HepG2 (cell line): ENCODE measurements around the gene BATF3. TPM values are rescaled to one million over a fixed set of nuclear protein-coding genes. Genes with fewer than 3 reads are reported as not detected.

ENCODE experiments used
- ATAC-seq: fragments of 200-7000 bp; cut with Tn5 transposase; 3 replicates; pipeline ENCODE4 v1.9.1; 2020; ENCODE audit warnings: mild to moderate bottlenecking, moderate library complexity
- BruUV-seq: library from RNA; stranded (reverse); fragments of 400-500 nt; replicated peaks from 2 replicates; lab custom pipeline; 2021; lab: Mats Ljungman, UMichigan
- CTCF ChIA-PET: fragments of 300-600 bp; formaldehyde crosslinking; extraction: SDS; loops from one replicate; lab custom pipeline; 2021; ENCODE audit warnings: low total read pairs, inconsistent platforms, low intra/inter-chr PET ratio; lab: Yijun Ruan, JAX
- POLR2A ChIA-PET: fragments of 350-600 bp; sonication (Branson Sonifier 250); formaldehyde crosslinking; loops from one replicate; lab custom pipeline; 2020; ENCODE audit warnings: antibody characterized with exemption, inconsistent platforms; lab: Yijun Ruan, JAX
- DNase-seq: peaks from one replicate; pipeline ENCODE4 v3.0.0-alpha.2; 2015; ENCODE audit warnings: low spot score
- FAIRE-seq: peaks from 3 replicates; lab custom pipeline; 2011; peaks lifted over from hg19 to GRCh38; lab: Jason Lieb, UNC
- H2AFZ ChIP-seq: one replicate; pipeline ENCODE4 v1.6.1; 2011; ENCODE audit warnings: low read length, inconsistent platforms
- H3K27ac ChIP-seq: fragments of 300-600 bp; 3 replicates; pipeline ENCODE4 v1.8.0; 2011; ENCODE audit warnings: mixed run types, mild to moderate bottlenecking, mixed read lengths, low read length, inconsistent platforms; ENCODE audit not compliant: insufficient read depth; ENCODE audit errors: extremely low read length
- H3K27me3 ChIP-seq, 2 experiments: fragments of 200-600 bp in 1 of 2; 2 replicates in 1 of 2; 3 replicates in 1 of 2; pipeline versions ENCODE4 v1.6.0 to v1.8.0; 2011; ENCODE audit warnings: low read length in 2 of 2, mild to moderate bottlenecking in 2 of 2, moderate library complexity in 2 of 2, inconsistent platforms in 1 of 2; ENCODE audit not compliant: insufficient read depth in 2 of 2, control insufficient read depth in 1 of 2
- H3K36me3 ChIP-seq, 2 experiments: fragments of 200-600 bp in 1 of 2; replicated peaks in 1 of 2; 2 replicates in 1 of 2; 3 replicates in 1 of 2; pipeline versions ENCODE4 v1.5.1 to v1.8.0; 2011; ENCODE audit warnings: low read length in 2 of 2, inconsistent platforms in 1 of 2; ENCODE audit not compliant: insufficient read depth in 2 of 2, control insufficient read depth in 1 of 2
- H3K4me1 ChIP-seq: 2 replicates; pipeline ENCODE4 v1.5.1; 2012; ENCODE audit warnings: low read length, inconsistent platforms; ENCODE audit not compliant: insufficient read depth
- H3K4me2 ChIP-seq: 2 replicates; pipeline ENCODE4 v1.6.0; 2011; ENCODE audit warnings: low read depth, low read length, inconsistent platforms
- H3K4me3 ChIP-seq, 3 experiments: fragments of 200-600 bp in 1 of 3; sonication (generic), shearing (Covaris generic) in 1 of 3; replicated peaks in 1 of 3; 2 replicates each; pipeline ENCODE4 v1.5.1; 2011 to 2016; ENCODE audit warnings: low read length in 3 of 3, inconsistent platforms in 2 of 3, low read depth in 2 of 3, mild to moderate bottlenecking in 2 of 3, control low read depth in 1 of 3, mixed read lengths in 1 of 3; ENCODE audit not compliant: insufficient read depth in 1 of 3
- H3K79me2 ChIP-seq: one replicate; pipeline ENCODE4 v1.6.1; 2011; ENCODE audit warnings: low read length, inconsistent platforms; ENCODE audit not compliant: insufficient read depth
- H3K9ac ChIP-seq: 2 replicates; pipeline ENCODE4 v1.6.0; 2011; ENCODE audit warnings: mild to moderate bottlenecking, low read depth, low read length, inconsistent platforms; ENCODE audit not compliant: insufficient read depth
- H3K9me3 ChIP-seq: 2 replicates; pipeline ENCODE4 v1.5.1; 2012; ENCODE audit warnings: mild to moderate bottlenecking, low read length
- H4K20me1 ChIP-seq: 2 replicates; pipeline ENCODE4 v1.6.0; 2011; ENCODE audit warnings: inconsistent platforms, mild to moderate bottlenecking, low read length, moderate library complexity; ENCODE audit not compliant: insufficient read depth
- ELF3 ChIP-seq: IDR thresholded peaks from 2 replicates; pipeline ENCODE4 v1.6.1; 2016; ENCODE audit warnings: missing genetic modification reagents, missing compliant biosample characterization
- ISX ChIP-seq: sonication (generic); formaldehyde crosslinking; conservative IDR thresholded peaks from 2 replicates; pipeline ENCODE4 v1.5.0; 2020; ENCODE audit warnings: missing genetic modification reagents
- KDM5B ChIP-seq: sonication (generic); formaldehyde crosslinking; IDR thresholded peaks from 2 replicates; pipeline ENCODE4 v1.4.0; 2020; ENCODE audit warnings: missing genetic modification reagents, mild to moderate bottlenecking, borderline replicate concordance
- LCORL ChIP-seq, 2 experiments: fragments of 450-650 bp in 1 of 2; sonication (generic) in 1 of 2; formaldehyde crosslinking in 1 of 2; IDR thresholded peaks; 2 replicates each; pipeline versions ENCODE4 v1.5.0 to v1.6.1; 2017 to 2020; ENCODE audit warnings: antibody characterized with exemption in 1 of 2, missing genetic modification reagents in 1 of 2
- MYC ChIP-seq: sonication (generic); formaldehyde crosslinking; IDR thresholded peaks from 2 replicates; pipeline ENCODE4 v1.9.0; 2021; ENCODE audit warnings: missing genetic modification reagents, borderline replicate concordance
- MYPOP ChIP-seq: sonication (generic); formaldehyde crosslinking; IDR thresholded peaks from 2 replicates; pipeline ENCODE4 v1.8.1; 2023; ENCODE audit warnings: mild to moderate bottlenecking, moderate library complexity, missing genetic modification reagents
- RBFOX2 ChIP-seq: fragments of 200-400 bp; formaldehyde crosslinking; IDR thresholded peaks from 2 replicates; pipeline ENCODE4 v1.6.1; 2017; ENCODE audit warnings: low read depth, mild to moderate bottlenecking, low read length
- RBM39 ChIP-seq: fragments of 200-400 bp; formaldehyde crosslinking; IDR thresholded peaks from one replicate; pipeline ENCODE4 v1.6.1; 2018; ENCODE audit warnings: antibody characterized with exemption, mild to moderate bottlenecking, low read depth, low read length; ENCODE audit not compliant: poor library complexity, severe bottlenecking
- ZBTB40 ChIP-seq, 2 experiments: fragments of 450-650 bp in 1 of 2; sonication (generic) in 1 of 2; formaldehyde crosslinking in 1 of 2; IDR thresholded peaks; 2 replicates each; pipeline versions ENCODE4 v1.6.1 to v1.8.0; 2016 to 2022; ENCODE audit warnings: antibody characterized with exemption in 1 of 2, mild to moderate bottlenecking in 1 of 2, missing genetic modification reagents in 1 of 2
- ZC3H13 ChIP-seq: sonication (generic); formaldehyde crosslinking; IDR thresholded peaks from 2 replicates; pipeline ENCODE4 v1.8.1; 2023; ENCODE audit warnings: mild to moderate bottlenecking, missing genetic modification reagents, moderate library complexity
- ZNF782 ChIP-seq: sonication (generic); formaldehyde crosslinking; IDR thresholded peaks from 2 replicates; pipeline ENCODE4 v1.4.0; 2020; ENCODE audit warnings: missing genetic modification reagents, mild to moderate bottlenecking, borderline replicate concordance
- ZNF788 ChIP-seq: sonication (generic); formaldehyde crosslinking; IDR thresholded peaks from 2 replicates; pipeline ENCODE4 v1.5.0; 2020; ENCODE audit warnings: mild to moderate bottlenecking, missing genetic modification reagents, borderline replicate concordance
- ZNF790 ChIP-seq: sonication (generic); formaldehyde crosslinking; IDR thresholded peaks from 2 replicates; pipeline ENCODE4 v1.8.0; 2022; ENCODE audit warnings: missing genetic modification reagents, mild to moderate bottlenecking, borderline replicate concordance
- WGBS: methylation state at CpG from one replicate; pipeline ENCODE4 v1.1.6; 2017; ENCODE audit warnings: low lambda C conversion rate; 5-methylcytosine and 5-hydroxymethylcytosine counted together
- in situ Hi-C: cut with HindIII; loops from 2 replicates; pipeline ENCODE4 v1.10.0; 2017; ENCODE audit warnings: low pct_unique_long_range_greater_than_20kb; ENCODE audit not compliant: extremely low pct_ligation_motif_present
- intact Hi-C: fragments of 100-400 bp; cut with micrococcal nuclease; formaldehyde crosslinking; loops from one replicate; pipeline ENCODE4 v1.10.0; 2022; ENCODE audit not compliant: unreplicated experiment
- polyA plus RNA-seq, 8 experiments: library from polyadenylated mRNA; depleted of rRNA in 3 of 8; stranded (reverse) in 7 of 8; unstranded in 1 of 8; fragments of >200 nt; fragmentation: Illumina TruSeq in 4 of 8; extraction: Trizol in 4 of 8; gene quantifications; 2 replicates each; pipeline versions ENCODE4 v1.2.1 to v1.2.3, GENCODE V29; 2011 to 2016; ENCODE audit warnings: low read depth in 4 of 8, missing spikeins in 1 of 8, mixed read lengths in 1 of 8; ENCODE audit not compliant: insufficient read depth in 1 of 8
- total RNA-seq, 5 experiments: library from RNA; depleted of rRNA; stranded (reverse); fragments of >200 nt; fragmentation: Illumina TruSeq; extraction: Trizol; gene quantifications; 2 replicates each; pipeline ENCODE4 v1.2.3, GENCODE V29; 2016; ENCODE audit warnings: low read depth in 1 of 5

Gene BATF3
- total and polyA plus RNA-seq, 2 of the 13 experiments (the other 11 are each of a cell fraction or from before 2014, with no cell fraction given): 0.13 TPM; not detected in 1

GRCh38 chr1:212699104-212699624, 476 bp downstream of the BATF3 start:
- BruUV-seq: no TSS peak
- Histone ChIP-seq H3K4me2 (peak overlapping the region; percentile 84), H3K27ac (no peak overlapping the region), H3K79me2 (no peaks in the 10 kb centered on the region), H3K4me1 (peaks cover 31% of the 10 kb centered on the region), H4K20me1 (no peaks in the 10 kb centered on the region), H2AFZ (no peak overlapping the region), H3K36me3 (no peaks in the 10 kb centered on the region), H3K27me3 (peaks cover 16 to 73% of the 10 kb centered on the region in 2 experiments), H3K4me3 (peak overlapping the region; percentile 45 to 72 (median 62)), H3K9ac (no peak overlapping the region), H3K9me3 (no peaks in the 10 kb centered on the region)
- ChIA-PET CTCF (interaction anchor here (0.8 to 1.4 kb wide), 2 partner anchors 83 to 296 kb away, joined by 3 to 5 read pairs; no protein-coding TSS in a partner anchor), POLR2A (no interaction called here)
- DNase-seq (peak; percentile 16), ATAC-seq (peak; percentile 89), FAIRE-seq (no peak)
- intact Hi-C loops (loop anchor here (2.0 kb wide), 1 partner anchor 34 kb away; no protein-coding TSS in a partner anchor), in situ Hi-C loops (no loop called here)
- WGBS: no CpG with 5 or more reads among the region's 42 CpGs
- peak; percentile 82; the same call in 1 of the 2 replicates for TF ChIP-seq MYC
- TF ChIP-seq ISX (CRISPR knock-in tag): no peak
- TF ChIP-seq ZBTB40 (IDR thresholded peaks at IDR 0.05): no peak
- peak; percentile 62; the same call in 1 of the 2 replicates for TF ChIP-seq ZBTB40 (CRISPR knock-in tag; IDR thresholded peaks at IDR 0.05)
- TF ChIP-seq ZC3H13 (CRISPR knock-in tag): 0 out of 2 replicates have a peak, but pooled peaks have one; percentile 55
- TF ChIP-seq LCORL (IDR thresholded peaks at IDR 0.05): no peak
- TF ChIP-seq LCORL (CRISPR knock-in tag; IDR thresholded peaks at IDR 0.05): peak; percentile 48; the same call in 1 of the 2 replicates
- peak; percentile 57; the same call in 1 of the 2 replicates for TF ChIP-seq KDM5B
- peak; percentile 23; the same call in 1 of the 2 replicates for TF ChIP-seq ELF3
- TF ChIP-seq ZNF782 (CRISPR knock-in tag): peak; percentile 68; the same call in 1 of the 2 replicates
- TF ChIP-seq ZNF790 (CRISPR knock-in tag): 0 out of 2 replicates have a peak, but pooled peaks have one; percentile 37
- 0 out of 2 replicates have a peak, but pooled peaks have one; percentile 43 for TF ChIP-seq ZNF788 (CRISPR knock-in tag)
- TF ChIP-seq RBM39: peak; percentile 49
- TF ChIP-seq MYPOP (CRISPR knock-in tag): peak; percentile 31; the same call in 1 of the 2 replicates
- TF ChIP-seq RBFOX2: no peak
